Hematopoietic multipotent progenitor cell treated with erythropoietin and hydrocortisone succinate and interleukin-3 and kit ligand, for 17 days (in vitro differentiated cells): ENCODE measurements around the gene THSD7B.
"Not testable (repeated sequence)": the region's sequence is repeated elsewhere in the genome, so short reads cannot be mapped to it uniquely, and the experiment has no call there.

ENCODE experiments used
- DNase-seq: peaks from one replicate; pipeline ENCODE4 v3.0.0-alpha.2; 2015; ENCODE audit warnings: low spot score

The THSD7B gene

GRCh38 chr2:137039482-137040152 lies 274.3 kb downstream of the THSD7B start:
- DNase-seq = no peak

GRCh38 chr2:137047369-137047768 lies 282.0 kb downstream of the THSD7B start:
- DNase-seq = no peak

- no peak for DNase-seq
Observed at GRCh38 chr2:137048455-137048854, 283.1 kb downstream of the THSD7B start.

- DNase-seq = no peak
Observed at GRCh38 chr2:137049518-137049917, 284.2 kb downstream of the THSD7B start.

- no peak for DNase-seq
Observed at GRCh38 chr2:137050949-137051348, 285.6 kb downstream of the THSD7B start.

- DNase-seq = no peak
Observed at GRCh38 chr2:137051778-137052398, 286.5 kb downstream of the THSD7B start.

- DNase-seq = no peak
Observed at GRCh38 chr2:137056704-137057103, 291.4 kb downstream of the THSD7B start.

- not testable (repeated sequence) for DNase-seq
Observed at GRCh38 chr2:137076111-137076765, 310.9 kb downstream of the THSD7B start.

GRCh38 chr2:137091704-137092103 lies 326.4 kb downstream of the THSD7B start:
- no peak for DNase-seq

- DNase-seq = no peak
Observed at GRCh38 chr2:137093116-137093515, 327.8 kb downstream of the THSD7B start.

GRCh38 chr2:137096187-137096586 lies 330.8 kb downstream of the THSD7B start:
- DNase-seq = no peak

GRCh38 chr2:137096693-137097092 lies 331.3 kb downstream of the THSD7B start:
- DNase-seq = no peak

GRCh38 chr2:137101814-137102213 lies 336.5 kb downstream of the THSD7B start:
- DNase-seq = not testable (repeated sequence)

- DNase-seq = no peak
Observed at GRCh38 chr2:137107904-137108303, 342.6 kb downstream of the THSD7B start.

- DNase-seq = no peak
Observed at GRCh38 chr2:137111896-137112295, 346.6 kb downstream of the THSD7B start.

GRCh38 chr2:137115081-137115794 lies 349.9 kb downstream of the THSD7B start:
- no peak for DNase-seq

GRCh38 chr2:137115795-137116089 lies 350.4 kb downstream of the THSD7B start:
- DNase-seq = no peak

- DNase-seq = no peak
Observed at GRCh38 chr2:137117385-137117784, 352.0 kb downstream of the THSD7B start.

- DNase-seq = no peak
Observed at GRCh38 chr2:137118140-137118539, 352.8 kb downstream of the THSD7B start.

- DNase-seq = no peak
Observed at GRCh38 chr2:137123226-137123625, 357.9 kb downstream of the THSD7B start.

GRCh38 chr2:137133225-137133624 lies 367.9 kb downstream of the THSD7B start:
- DNase-seq = no peak

- no peak for DNase-seq
Observed at GRCh38 chr2:137138263-137138662, 372.9 kb downstream of the THSD7B start.

GRCh38 chr2:137151731-137152130 lies 386.4 kb downstream of the THSD7B start:
- DNase-seq = no peak
